GM18858 (cell line): Measurements from ENCODE around the gene TUBB8.
"Not testable (repeated sequence)": the region's sequence is repeated elsewhere in the genome, so short reads cannot be mapped to it uniquely, and the experiment has no call there.

Experiments used
- ATAC-seq: cut with Tn5 transposase; IDR thresholded peaks from one replicate; pipeline ENCODE4 v1.9.1; 2021; ENCODE audit not compliant: unreplicated experiment

Gene TUBB8

DNA sequence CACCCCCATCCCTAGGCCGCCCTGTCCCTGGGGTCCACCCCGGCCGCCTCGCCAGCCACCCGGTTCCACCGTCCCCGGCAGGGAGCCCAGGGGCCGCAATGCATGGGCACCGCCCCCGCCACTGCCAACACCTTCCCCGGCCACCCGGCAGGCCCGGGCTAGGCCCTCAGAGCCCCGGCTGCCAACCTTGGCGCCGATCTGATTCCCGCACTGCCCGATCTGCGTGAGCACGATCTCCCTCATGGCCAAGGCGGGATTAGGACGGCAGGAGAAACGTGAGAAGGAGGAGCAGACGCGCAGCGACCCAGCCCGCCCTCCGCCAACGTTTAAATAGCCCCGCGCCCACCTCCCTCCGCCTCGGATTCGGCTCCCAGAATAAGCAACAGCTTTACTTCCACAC lies at the start of gene TUBB8:
TSS of gene TUBB8 (minus strand) at position 301 of the 400 bp plus-strand sequence. CDS start at position 243, 58 bp downstream.
- ATAC-seq = no peak

DNA sequence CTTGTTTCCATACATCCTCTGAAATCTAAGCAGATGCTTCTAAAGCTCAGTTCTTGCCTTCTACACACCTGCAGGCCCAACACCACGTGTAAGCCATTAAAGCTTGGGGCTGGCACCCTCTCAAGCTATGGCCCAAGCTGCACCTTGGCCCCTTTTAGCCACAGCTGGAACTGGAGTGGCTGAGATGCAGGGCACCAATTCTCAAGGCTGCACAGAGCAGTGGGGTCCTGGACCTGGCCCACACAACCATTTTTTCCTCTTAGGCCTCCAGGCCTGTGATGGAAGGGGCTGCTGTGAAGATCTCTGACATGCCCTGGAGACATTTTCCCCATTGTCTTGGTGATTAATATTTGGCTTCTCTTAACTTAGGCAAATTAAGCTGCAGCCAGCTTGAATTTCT lies 47.4 kb upstream of the TUBB8 start:
- no peak for ATAC-seq

DNA sequence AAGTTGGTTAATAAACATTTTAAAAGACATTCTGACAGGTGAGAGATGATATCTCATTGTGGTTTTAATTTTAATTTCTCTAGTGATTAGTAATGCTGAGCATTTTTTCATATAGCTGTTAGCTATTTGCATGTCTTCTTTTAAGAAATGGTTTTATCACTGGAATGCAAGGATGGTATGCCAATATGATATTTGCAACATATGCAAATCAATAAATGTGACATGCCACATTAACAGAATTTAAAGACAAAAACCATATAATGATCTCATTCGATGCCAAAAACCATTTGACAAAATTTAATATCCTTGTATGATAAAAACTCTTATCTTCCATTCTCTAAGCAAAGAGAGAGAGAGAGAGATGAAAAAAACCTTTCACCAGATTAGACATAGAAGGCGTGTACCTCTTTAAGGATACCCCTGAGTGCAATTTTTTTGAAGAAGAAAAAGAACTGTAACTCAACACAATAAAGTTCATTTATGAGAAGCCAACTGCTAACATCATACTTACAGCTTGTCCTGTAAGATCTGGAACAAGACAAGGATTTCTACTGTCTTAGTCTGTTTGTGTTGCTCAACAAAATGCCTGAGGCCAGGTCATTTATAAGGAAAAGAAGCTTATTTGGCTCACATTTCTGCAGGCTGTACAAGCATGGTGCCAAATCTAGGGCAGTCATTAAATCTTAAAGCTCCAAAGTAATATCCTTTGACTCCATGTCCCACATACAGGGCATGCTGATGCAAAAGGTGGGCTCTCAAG lies 46.4 kb upstream of the TUBB8 start:
- no peak for ATAC-seq

DNA sequence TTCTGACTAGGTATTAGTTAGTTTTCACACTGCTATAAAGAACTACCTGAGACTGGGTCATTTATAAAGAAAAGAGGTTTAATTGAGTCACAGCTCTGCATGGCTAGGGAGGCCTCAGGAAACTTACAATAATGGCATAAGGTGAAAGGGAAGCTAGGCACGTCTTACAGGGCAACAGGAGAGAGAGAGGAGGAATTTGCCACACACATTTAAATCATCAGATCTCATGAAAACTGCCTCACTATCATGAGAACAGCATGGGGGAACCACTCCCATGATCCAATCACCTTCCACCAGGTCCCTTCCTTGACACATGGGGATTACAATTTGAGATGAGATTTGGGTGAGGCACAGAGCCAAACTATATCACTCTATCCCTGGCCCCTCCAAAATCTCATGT lies 45.5 kb upstream of the TUBB8 start:
- no peak for ATAC-seq

DNA sequence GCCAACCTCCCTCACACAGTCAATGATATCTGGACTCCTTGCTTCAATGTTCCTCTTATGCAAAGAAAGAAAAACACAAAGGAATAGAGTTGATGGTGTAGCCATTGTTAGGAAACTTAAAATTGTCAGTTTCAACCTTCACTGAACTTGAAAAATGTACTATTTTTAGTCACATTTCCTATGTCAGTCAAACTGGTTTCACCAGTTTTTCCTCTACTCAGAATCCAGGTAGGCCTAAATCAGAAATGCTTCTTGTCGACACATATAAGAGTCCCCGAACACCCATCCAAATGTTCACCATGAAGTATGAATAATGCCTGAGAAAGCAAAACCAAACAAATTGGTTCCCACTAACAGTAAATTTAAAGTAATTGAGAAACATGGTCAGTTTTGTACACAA lies 43.8 kb upstream of the TUBB8 start:
- no peak for ATAC-seq

DNA sequence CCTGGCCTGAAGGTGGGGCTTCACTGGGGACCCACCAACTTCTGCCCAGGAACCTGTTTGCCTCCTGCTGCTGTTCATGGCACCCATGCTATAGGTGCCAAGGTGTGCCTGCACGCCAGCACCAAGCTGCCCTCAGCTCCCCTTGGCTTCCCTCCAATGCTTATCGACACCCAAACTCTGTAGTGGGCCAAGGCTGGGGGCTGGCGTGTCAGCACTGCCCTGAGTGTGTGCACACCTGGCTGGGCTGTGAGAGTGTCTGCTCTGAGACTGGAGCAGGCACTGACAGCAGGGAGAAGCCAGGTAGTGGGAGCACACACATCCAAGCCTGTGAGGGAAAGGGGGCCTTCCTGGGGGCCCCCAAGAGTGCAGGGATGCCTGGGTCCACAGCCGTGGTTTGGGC lies 43.1 kb upstream of the TUBB8 start:
- ATAC-seq = no peak

DNA sequence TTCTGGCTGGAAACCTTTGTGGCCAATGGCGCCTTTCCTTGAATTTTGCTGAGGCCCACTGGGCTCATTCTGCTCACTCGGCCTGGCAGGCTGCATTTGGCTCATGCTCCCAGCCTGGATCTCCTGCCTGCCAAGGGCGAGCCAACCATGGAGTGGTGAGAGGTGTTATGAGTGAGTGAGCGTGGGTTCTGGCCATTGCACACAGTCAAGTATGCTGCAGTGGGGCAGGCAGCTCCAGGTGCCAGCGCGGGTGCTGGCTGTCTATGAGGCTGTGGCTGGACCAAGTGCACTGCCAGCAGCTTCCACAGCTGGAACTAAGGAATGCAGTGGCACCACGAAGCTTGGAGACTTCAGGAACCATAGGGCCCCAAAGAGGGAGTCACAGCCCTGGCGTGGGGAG lies 42.2 kb upstream of the TUBB8 start:
- no peak for ATAC-seq

DNA sequence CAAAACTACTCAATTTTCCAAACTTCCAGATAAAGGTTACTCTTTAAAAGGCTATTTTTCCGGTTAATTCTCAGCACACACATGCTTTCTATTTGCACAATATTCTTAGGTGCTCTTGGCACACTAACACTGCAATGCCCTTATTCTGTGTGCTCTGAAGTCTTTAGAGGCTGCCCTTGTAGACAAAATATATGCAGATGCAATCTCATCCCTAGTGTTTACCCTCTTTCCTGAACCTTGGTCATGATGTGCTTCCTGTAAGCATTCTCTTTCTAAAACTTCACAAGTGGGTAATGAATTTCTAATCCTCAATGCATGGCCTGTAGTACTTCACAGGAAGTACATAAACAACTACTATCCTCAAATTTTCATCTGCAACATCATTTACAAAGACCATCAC lies 41.1 kb upstream of the TUBB8 start:
- ATAC-seq = no peak

DNA sequence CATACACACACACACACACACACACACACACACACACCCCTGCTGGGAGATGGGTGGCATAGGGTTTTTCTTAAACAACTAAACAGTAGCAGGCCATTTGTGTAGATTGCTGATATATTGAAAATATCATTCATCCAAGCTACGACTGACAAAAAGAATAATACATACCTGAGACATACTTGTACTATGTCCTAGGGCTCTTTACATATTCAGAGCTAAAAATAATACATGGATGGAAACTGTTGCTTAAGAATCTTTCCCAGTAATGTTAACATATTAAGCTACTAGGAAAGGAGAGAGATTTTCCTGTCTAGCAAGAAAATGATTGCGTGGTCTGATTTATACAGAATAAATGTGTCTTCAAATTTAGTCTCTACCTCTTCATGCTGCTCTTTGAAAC lies 40.2 kb upstream of the TUBB8 start:
- ATAC-seq = no peak

DNA sequence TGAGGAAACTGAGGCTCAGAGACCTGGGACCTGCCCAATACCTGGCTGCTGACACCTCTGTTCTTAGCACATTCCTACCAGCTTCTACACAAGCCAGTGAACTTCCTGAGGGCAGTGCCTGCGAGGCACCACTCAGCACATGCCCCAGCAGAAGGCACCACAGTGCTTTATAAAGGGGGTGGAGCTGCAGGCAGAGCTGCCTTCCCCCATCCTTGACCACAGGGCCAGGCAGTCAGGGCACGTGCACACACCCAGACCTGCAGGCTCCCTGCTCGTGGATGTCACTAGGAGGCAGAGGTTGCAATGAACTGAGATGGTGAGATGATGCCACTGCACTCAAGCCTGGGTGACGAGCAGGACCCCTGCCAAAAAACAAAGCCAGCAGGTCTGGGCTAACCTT lies 39.2 kb upstream of the TUBB8 start:
- ATAC-seq = no peak

DNA sequence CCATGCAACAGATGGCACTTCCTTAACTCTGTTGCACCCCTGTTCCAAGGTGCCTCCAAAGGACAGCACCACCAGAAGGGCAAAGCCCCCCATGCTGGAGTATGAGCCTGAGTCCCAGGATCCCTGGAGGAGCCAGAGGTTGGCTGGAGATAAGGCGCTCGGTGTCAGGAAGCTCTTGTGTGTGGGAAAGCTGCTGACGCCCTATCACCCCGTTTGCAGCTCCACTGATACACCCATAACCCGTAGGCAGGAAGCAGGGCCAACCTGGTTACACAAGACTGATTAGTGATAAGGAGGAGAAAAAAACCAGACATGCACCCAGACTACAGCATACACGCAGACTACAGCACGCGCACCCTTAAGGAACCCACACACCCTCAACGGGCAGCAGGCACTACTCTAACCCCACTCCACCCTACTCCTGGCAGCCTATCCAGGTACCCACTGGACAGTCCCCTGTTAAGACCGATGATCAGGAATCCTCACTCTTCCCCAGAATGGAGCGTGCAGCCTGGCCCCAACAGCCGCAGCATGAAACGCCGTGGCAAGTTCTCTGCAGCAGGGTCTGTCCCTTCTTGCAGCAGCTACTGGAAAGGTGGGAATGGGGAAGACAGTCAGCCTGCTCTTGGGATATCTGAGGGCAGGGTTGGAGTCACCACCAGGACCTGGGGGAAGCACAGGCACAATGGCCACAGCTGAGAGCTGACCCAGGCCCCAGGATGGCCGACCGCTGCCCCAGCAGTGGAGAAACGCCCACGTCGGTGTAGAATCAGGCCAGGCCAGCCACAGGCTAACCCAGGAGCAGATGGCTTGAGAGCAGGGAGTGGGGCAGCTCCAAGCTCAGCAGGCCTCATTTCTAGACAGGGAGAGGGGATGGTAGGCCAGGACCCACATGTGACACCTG lies 38.3 kb upstream of the TUBB8 start:
- no peak for ATAC-seq

DNA sequence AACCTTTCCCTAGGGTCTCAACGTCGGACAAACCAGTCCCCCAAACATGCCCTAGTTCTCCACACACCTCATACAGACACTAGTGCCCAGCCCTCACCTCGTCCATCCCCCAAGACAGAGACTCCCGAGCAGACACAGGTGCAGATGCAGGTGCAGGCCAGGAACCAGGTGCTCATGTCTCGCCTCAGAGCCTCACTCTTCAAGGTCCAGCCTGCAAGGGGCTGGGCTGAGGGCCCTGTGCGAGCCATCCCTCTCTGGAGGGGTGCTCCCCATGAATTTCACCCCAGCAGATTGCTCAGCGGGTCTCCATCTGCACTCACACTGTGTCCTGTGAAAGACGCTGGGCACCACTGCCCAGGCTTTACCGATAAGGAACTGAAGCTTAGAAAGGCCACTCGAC lies 36.9 kb upstream of the TUBB8 start:
- no peak for ATAC-seq

DNA sequence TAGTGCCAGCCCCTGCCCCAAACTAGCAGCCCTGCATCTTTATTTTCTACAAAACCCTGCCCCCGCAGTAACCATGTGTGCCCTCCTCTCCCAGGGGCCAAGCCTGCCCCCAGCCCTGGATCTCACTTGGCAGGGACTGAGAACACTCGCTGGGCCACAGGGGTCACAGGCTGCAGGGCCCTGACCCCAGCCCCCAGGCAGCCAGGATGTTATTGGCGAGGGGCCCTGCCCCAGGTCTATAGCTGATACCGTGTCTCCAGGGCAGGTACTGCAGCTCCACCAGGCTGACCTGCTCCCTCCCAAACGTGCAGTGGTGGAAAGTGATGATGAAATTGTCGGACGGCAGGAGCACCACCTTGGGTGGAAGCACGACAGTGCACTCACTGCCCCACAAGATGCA lies 35.9 kb upstream of the TUBB8 start:
- no peak for ATAC-seq

DNA sequence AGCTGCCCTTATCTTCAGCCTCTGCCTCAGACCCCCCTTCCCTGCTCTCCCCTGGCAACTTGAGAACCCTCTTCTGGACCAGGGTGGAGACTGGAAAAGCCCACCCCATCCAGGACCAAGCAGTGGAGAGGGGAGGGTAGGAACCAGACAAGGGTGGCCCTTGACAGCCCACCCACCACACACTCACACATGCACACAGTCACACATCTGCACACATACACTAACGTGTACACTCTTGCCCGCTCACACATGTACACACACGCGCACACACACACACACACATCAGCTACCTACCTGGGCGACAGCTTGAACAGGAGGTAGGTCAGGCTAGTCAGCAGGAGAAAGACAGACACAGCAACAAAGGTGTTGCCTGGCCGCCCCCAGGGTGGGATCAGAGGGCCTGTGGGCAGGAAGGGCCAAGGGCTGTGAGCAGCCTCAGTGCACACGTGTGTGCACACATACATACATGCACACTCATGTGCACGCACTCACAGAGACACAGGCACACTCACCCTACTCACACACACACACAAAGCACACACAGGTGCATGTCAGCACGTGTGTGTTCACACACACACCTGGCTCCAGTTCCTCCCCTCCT lies 34.9 kb upstream of the TUBB8 start:
- ATAC-seq = no peak

DNA sequence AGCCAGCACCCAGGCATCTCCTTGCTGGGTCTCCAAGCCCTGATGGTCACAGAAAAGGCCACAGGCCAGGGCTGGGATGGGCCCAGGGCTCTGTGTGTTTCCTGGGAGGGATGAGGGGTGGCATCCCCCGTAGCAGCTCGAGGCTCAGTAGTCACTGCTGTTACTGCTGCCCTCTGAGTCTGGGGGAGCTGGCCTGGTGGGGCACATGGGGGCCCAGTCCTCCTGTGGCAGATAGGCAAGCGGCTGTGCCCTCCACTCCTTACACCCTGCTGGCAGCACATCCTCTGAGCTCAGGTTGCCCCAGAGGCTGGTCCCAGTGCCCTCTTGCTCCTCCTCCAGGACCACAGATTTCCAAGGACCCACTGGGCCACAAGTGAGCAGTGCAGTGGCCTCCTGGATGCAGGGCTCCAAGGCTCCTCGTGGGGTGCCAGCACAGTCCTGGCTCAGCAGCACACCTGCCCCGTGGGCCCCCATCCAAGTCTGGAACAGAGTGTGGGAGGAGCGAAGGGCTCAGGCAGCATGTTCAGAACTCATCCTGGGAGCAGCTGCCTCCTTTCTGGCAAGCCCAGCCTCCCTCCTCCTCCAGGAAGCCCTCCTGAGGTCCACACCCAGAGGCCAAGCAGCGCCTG lies 31.5 kb upstream of the TUBB8 start:
- no peak for ATAC-seq

DNA sequence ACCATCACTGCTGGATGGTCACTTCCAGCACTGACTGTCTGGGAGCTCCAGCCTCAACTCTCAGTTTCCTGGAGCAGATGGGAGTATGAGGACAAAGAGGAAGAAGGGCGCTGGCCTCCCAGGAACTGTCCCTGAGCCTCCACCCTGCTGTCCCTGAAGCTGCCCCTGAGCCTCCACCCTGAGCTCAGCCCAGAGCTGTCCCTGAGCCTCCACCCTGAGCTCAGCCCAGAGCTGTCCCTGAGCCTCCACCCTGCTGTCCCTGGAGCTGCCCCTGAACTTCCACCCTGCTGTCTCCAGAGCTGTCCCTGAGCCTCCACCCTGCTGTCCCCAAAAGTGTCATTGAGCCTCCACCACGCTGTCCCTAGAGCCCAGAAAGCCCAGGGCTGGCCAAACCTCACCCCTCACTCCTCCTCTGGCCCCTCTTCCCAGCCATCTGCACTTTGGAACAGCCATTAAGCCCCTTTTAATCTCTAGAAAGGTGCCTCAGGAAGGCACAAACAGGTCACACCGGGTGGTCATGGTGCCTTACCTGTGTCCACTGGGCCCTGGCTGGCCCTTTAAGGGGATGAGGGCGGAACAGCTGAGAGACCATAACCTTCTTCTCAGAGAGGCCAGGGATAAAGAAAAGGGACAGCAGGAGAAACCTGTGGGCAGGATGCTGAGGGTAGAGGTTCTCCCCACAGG lies 30.6 kb upstream of the TUBB8 start:
- ATAC-seq = no peak

DNA sequence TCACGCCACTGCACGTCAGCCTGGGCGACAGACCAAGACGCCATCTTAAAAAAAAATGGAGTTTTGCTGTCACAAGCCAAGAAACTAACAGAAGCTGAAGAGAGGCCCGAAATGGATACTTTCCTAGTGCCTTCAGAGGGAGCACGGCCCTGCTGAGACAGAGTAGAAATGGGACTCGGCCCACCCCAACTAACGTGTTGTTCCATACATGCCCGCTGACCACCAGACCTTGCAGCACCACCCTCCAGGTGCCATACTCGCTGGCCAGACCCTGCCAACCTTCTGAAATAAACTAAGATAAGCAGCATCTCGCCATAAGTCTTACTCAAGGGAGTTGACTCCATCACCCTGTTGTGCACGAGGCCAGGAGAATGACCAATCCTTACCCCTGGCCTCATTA lies 29.5 kb upstream of the TUBB8 start:
- no peak for ATAC-seq

DNA sequence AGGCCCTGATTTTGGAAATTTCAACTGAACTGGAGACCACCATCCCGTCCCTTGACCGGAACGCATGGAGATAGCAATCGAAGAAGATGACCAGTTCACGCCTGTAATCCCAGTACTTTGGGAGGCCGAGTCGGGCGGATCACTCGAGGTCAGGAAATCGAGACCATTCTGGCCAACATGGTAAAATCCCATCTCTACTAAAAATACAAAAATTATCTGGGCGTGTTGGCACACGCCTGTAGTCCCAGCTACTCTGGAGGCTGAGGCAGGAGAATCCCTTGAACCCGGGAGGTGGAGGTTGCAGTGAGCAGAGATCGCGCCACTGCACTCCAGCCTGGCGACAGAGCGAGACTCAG lies 25.1 kb upstream of the TUBB8 start:
- ATAC-seq = not testable (repeated sequence)

DNA sequence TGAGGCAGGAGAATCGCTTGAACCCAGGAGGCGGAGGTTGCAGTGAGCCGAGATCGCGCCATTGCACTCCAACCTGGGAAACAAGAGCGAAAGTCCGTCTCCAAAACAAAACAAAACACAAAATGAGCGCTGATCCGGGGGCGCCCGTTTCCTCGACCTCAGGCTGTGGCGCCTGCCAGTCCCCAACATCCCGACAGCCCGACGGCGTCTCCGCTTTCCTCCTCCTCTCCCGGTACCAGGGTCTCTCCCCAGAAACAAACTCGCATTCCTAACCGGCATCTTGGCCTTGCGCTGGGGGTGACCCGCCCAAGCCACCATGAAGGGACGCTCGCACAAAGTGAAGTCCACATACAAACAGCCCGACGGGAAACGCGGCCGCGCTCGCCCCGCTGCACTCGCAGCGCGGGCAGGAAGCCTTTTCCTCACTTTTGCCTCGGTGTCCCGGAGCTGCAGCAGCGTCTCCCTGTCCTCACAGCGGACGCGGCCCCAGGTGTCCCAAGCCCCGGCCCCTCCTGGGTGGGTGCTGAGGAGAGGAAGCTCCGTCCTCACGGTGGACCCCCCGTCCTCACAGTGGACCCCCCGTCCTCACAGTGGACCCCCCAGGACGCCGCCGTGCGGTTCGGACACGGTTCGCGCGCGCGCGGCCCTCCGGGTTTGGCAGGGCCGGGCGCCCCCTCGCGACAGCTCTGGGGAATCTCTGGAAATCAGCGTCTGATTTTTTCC lies 24.6 kb upstream of the TUBB8 start:
- not testable (repeated sequence) for ATAC-seq

DNA sequence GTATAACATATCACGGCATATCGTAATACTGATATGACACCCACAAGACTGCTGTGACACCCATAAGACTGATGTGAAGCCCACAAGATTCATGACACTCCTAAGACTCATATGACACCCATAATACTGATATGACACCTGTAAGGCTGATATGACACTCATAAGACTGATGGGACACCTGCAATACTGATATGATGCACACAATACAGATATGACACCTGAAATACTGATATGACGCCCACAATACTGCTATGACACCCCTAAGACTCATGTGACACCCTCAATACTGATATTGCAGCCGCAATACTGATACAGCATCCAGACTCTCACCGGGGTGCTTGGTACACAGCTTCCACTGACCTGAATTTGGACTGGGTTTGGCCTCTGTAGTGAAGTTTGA lies 19.1 kb upstream of the TUBB8 start:
- not testable (repeated sequence) for ATAC-seq
